Lower leg skin (tissue), 4 donors: Measurements from ENCODE around the gene ENDOV. TPM values are rescaled to one million over a fixed set of nuclear protein-coding genes. Genes with fewer than 3 reads are reported as not detected.

ENCODE experiments used
- DNase-seq, 2 donors: peaks; one replicate each; pipeline ENCODE4 v3.0.0-alpha.2; 2019; ENCODE audit warnings: low spot score in 2 of 2
- H3K4me3 ChIP-seq: fragments of 200-600 bp; sonication (generic); 2 replicates; pipeline ENCODE4 v1.5.1; 2017; ENCODE audit warnings: mild to moderate bottlenecking, low read depth; ENCODE audit not compliant: poor library complexity, severe bottlenecking
- CTCF ChIP-seq, 3 donors: fragments of 450-650 bp; IDR thresholded peaks; one replicate each; pipeline ENCODE4 v1.5.1; 2016; ENCODE audit warnings: antibody characterized with exemption in 3 of 3, mild to moderate bottlenecking in 3 of 3, moderate library complexity in 2 of 3
- POLR2A ChIP-seq, 2 donors: fragments of 450-650 bp; IDR thresholded peaks; one replicate each; pipeline ENCODE4 v1.6.1; 2016 to 2017; ENCODE audit warnings: antibody characterized with exemption in 2 of 2, mild to moderate bottlenecking in 1 of 2, moderate library complexity in 1 of 2
- whole genome bisulfite sequencing, 2 donors: methylation state at CpG; one replicate each; pipeline ENCODE4 v1.1.5; 2018; 5-methylcytosine and 5-hydroxymethylcytosine counted together
- intact Hi-C: fragments of 100-400 bp; cut with DNase I; formaldehyde crosslinking; loops from one replicate; pipeline ENCODE4 v1.15.0; 2023; ENCODE audit warnings: low total_unique reads
- total RNA-seq, 4 donors: library from RNA; depleted of rRNA; stranded (reverse); fragments of >200 nt; gene quantifications; one replicate each; pipeline ENCODE4 v1.1.0, GENCODE V29; 2016

ENDOV gene
- total RNA-seq, 4 donors from 2014 or later = 13.7 to 26.8 (median 21.3) TPM

- TF ChIP-seq POLR2A (IDR thresholded peaks at IDR 0.05) (no peak), CTCF (IDR thresholded peaks at IDR 0.05) (no peak)
- DNase-seq = no peak
- WGBS, 2 donors = 49 to 61% methylated on average over 17 to 21 of the region's 21 CpGs
- intact Hi-C loops = no loop called here
- H3K4me3 ChIP-seq = no peak overlapping the region
These were observed 66.5 kb downstream of the ENDOV start for GRCh38 chr17:80481284-80482057.

- no peak overlapping the region for H3K4me3 ChIP-seq
- no peak for DNase-seq
- intact Hi-C loops = no loop called here
- TF ChIP-seq POLR2A (IDR thresholded peaks at IDR 0.05) (no peak), CTCF (IDR thresholded peaks at IDR 0.05) (no peak)
- 90 to 100% methylated on average over 3 to 4 of the region's 4 CpGs for WGBS, 2 donors
These were observed 67.0 kb downstream of the ENDOV start for GRCh38 chr17:80482058-80482318.

- intact Hi-C loops = no loop called here
- no peak for DNase-seq
- no peak overlapping the region for H3K4me3 ChIP-seq
- WGBS, 2 donors = 46% methylated on average over 14 to 16 of the region's 16 CpGs
- TF ChIP-seq POLR2A (IDR thresholded peaks at IDR 0.05) (no peak), CTCF (IDR thresholded peaks at IDR 0.05) (no peak)
These were observed 67.8 kb downstream of the ENDOV start for GRCh38 chr17:80482555-80483308.

- WGBS, 2 donors = 61 to 71% methylated on average over 10 of the region's 10 CpGs
These were observed 70.9 kb downstream of the ENDOV start for GRCh38 chr17:80485846-80486245.

GRCh38 chr17:80486692-80487091, 71.7 kb downstream of the ENDOV start:
- TF ChIP-seq POLR2A (IDR thresholded peaks at IDR 0.05) = no peak
- TF ChIP-seq CTCF (IDR thresholded peaks at IDR 0.05) = no peak
- WGBS, 2 donors = 40 to 55% methylated on average over 17 of the region's 17 CpGs
- intact Hi-C loops = no loop called here

More at GRCh38 chr17:80485846-80486245, 70.9 kb downstream of the ENDOV start:
- TF ChIP-seq CTCF (IDR thresholded peaks at IDR 0.05) = no peak
- no peak for TF ChIP-seq POLR2A (IDR thresholded peaks at IDR 0.05)
- DNase-seq = no peak
- intact Hi-C loops = no loop called here
- no peak overlapping the region for H3K4me3 ChIP-seq

More at GRCh38 chr17:80486692-80487091, 71.7 kb downstream of the ENDOV start:
- no peak for DNase-seq
- no peak overlapping the region for H3K4me3 ChIP-seq
